ENCODE measurements around the gene HERC5. TPM values are rescaled to one million over a fixed set of nuclear protein-coding genes. Genes with fewer than 3 reads are reported as not detected.

HERC5 gene
- total RNA-seq, 6 experiments from 2014 or later: 0.05 TPM; not detected in 5

DNA sequence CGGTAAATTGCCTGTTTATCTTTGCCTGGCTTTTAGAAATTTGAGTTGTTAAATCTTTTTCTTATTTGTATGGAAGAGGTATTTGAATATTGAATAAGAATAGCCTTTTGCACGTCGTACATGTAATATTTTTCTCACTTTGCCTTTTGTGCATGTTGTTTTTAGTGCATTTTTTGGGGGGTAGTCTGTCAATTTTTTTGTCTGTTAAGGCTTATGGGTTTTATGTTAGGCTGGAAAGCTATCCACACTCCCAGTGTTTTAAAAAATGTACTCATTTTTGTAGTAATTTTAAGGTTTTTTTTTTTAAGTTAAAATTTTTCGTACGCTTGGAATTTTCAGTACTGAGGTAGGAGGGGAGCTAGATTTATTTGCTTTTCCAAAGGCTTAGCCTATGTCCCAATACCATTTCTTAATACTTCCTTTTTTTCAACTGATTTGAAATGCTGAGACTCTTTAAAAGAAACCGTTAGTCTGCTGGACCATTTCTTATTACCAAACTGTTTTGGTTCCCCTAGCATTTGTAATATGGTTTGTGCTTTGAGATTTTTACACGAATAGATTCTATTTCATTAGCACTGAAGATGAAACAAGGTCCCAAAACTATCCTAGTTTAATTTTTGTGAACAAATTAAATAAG lies 1.3 kb downstream of the HERC5 start:
- Mint-ChIP-seq H3K4me3 (peak overlapping the region; percentile 56), H3K36me3 (ENCODE audit: low read depth) (peaks cover 6% of the 10 kb centered on the region), H3K27me3 (ENCODE audit: insufficient read depth) (peaks cover 23% of the 10 kb centered on the region), H3K9me3 (no peaks in the 10 kb centered on the region; the same call in 1 of the 2 replicates), H3K4me1 (ENCODE audit: low read depth) (peaks cover 8% of the 10 kb centered on the region), H3K27ac (no peak overlapping the region)
- no peak for DNase-seq
- no peak for TF ChIP-seq CTCF (IDR thresholded peaks at IDR 0.05)

DNA sequence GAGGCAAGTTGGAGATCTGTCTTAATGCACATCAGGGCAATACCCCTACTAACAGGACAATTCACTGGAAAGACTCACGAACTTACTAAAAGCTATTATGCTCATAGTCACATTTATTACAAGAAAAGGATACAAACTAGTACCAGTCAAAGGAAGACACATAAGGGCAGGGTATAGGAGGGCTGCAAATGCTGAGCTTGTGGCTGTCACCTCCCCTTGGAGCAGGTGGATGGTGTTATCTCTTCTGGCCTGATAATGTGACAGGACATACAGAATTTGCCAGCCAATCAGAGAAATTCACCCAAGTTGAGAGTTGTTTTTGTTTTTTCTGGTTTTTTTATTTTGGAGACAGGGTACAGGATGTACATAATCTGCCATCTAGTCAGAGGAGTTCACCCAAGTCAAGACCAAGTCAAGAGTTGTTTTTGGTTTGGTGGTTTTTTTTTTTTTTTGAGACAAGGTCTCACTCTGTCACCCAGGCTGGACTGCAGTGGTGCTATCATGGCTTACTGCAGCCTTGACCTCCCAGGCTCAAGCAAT lies 8.8 kb downstream of the HERC5 start:
- Mint-ChIP-seq H3K9me3 (no peaks in the 10 kb centered on the region), H3K36me3 (ENCODE audit: low read depth) (no peaks in the 10 kb centered on the region), H3K4me1 (ENCODE audit: low read depth) (no peaks in the 10 kb centered on the region), H3K4me3 (no peak overlapping the region), H3K27me3 (ENCODE audit: insufficient read depth) (peaks cover 15% of the 10 kb centered on the region), H3K27ac (no peak overlapping the region)
- no peak for TF ChIP-seq CTCF (IDR thresholded peaks at IDR 0.05)
- DNase-seq: no peak

GRCh38 chr4:88467392-88467791 lies 10.5 kb downstream of the HERC5 start:
- no peaks in the 10 kb centered on the region for H3K36me3 Mint-ChIP-seq (ENCODE audit: low read depth)
- no peak overlapping the region for H3K4me3 Mint-ChIP-seq
- H3K9me3 Mint-ChIP-seq: no peaks in the 10 kb centered on the region
- peaks cover 19% of the 10 kb centered on the region for H3K27me3 Mint-ChIP-seq (ENCODE audit: insufficient read depth)
- no peak for DNase-seq
- no peak for TF ChIP-seq CTCF (IDR thresholded peaks at IDR 0.05)
- H3K4me1 Mint-ChIP-seq (ENCODE audit: low read depth): no peaks in the 10 kb centered on the region
- no peak overlapping the region for H3K27ac Mint-ChIP-seq

GRCh38 chr4:88477229-88477860 lies 20.4 kb downstream of the HERC5 start:
- no peak for TF ChIP-seq CTCF (IDR thresholded peaks at IDR 0.05)
- H3K4me3 Mint-ChIP-seq: no peak overlapping the region
- H3K9me3 Mint-ChIP-seq: no peaks in the 10 kb centered on the region
- H3K27ac Mint-ChIP-seq: no peak overlapping the region
- H3K36me3 Mint-ChIP-seq (ENCODE audit: low read depth): no peaks in the 10 kb centered on the region
- DNase-seq: no peak
- H3K27me3 Mint-ChIP-seq (ENCODE audit: insufficient read depth): peaks cover 10% of the 10 kb centered on the region
- H3K4me1 Mint-ChIP-seq (ENCODE audit: low read depth): no peaks in the 10 kb centered on the region

DNA sequence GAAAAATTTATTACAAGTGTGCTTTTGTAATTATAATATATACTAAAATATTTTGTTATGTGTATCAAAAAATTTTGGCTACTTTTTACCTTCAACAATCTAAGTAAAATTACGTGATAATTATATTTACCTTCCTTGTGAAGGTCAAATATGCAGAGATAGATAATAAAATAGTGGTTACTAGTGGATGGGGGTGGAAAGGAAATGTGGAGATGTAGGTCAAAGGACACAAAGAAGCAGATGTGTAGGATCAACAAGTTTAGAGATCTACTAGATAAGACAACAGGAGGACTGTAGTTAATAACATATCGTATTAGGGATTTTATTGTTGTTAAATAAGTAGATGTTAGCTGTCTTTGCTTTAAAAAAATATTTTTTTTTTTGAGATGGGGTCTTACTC lies 21.3 kb downstream of the HERC5 start:
- Mint-ChIP-seq H3K36me3 (ENCODE audit: low read depth) (no peaks in the 10 kb centered on the region), H3K4me1 (ENCODE audit: low read depth) (no peaks in the 10 kb centered on the region), H3K4me3 (no peak overlapping the region), H3K27me3 (ENCODE audit: insufficient read depth) (peaks cover 12% of the 10 kb centered on the region), H3K27ac (no peak overlapping the region), H3K9me3 (no peaks in the 10 kb centered on the region)
- TF ChIP-seq CTCF (IDR thresholded peaks at IDR 0.05): no peak
- no peak for DNase-seq

All from HFFc6 (cell line).